GM19372 (cell line): Measurements from ENCODE around the gene C1orf210.

Experiments
- ATAC-seq: cut with Tn5 transposase; IDR thresholded peaks from one replicate; pipeline ENCODE4 v1.9.1; 2021; ENCODE audit warnings: mild to moderate bottlenecking, low read depth, moderate library complexity; ENCODE audit not compliant: unreplicated experiment

C1orf210 gene

GRCh38 chr1:43253876-43254275, 31.5 kb downstream of the C1orf210 start:
- ATAC-seq: no peak

GRCh38 chr1:43253173-43253572, 32.2 kb downstream of the C1orf210 start:
- no peak for ATAC-seq

GRCh38 chr1:43252225-43252624, 33.2 kb downstream of the C1orf210 start:
- ATAC-seq: no peak

GRCh38 chr1:43251024-43251423, 34.4 kb downstream of the C1orf210 start:
- ATAC-seq: no peak

GRCh38 chr1:43250351-43250761, 35.0 kb downstream of the C1orf210 start:
- no peak for ATAC-seq

DNA sequence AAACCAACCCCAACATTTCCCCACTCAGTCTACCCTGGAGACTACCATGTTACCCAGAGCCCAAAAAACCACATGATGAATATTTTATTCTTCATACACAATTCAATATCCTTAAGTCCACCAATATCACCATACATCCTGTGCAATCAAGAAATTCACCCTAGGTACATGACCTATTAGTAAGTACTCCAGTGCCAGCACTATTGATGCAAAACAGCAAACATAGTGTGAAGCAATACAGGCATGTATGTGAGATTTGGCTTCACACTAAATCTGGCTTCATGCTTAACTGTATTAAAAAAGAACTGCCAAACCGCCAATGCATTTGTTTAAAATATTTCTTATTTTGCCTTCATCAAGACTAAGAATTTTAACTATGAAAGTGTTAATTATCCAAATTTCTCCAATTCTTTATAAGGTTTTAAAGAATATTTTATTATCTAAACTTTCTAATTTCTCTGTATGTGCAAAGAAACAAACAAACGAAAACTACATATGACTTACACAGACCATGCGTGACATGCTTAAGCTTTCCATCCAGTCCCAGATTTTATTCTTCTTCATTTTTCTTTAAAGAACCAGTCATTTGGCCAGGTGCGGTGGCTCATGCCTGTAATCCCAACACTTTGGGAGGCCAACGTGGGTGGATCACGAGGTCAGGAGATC, 38.0 kb downstream of the C1orf210 start:
- no peak for ATAC-seq

DNA sequence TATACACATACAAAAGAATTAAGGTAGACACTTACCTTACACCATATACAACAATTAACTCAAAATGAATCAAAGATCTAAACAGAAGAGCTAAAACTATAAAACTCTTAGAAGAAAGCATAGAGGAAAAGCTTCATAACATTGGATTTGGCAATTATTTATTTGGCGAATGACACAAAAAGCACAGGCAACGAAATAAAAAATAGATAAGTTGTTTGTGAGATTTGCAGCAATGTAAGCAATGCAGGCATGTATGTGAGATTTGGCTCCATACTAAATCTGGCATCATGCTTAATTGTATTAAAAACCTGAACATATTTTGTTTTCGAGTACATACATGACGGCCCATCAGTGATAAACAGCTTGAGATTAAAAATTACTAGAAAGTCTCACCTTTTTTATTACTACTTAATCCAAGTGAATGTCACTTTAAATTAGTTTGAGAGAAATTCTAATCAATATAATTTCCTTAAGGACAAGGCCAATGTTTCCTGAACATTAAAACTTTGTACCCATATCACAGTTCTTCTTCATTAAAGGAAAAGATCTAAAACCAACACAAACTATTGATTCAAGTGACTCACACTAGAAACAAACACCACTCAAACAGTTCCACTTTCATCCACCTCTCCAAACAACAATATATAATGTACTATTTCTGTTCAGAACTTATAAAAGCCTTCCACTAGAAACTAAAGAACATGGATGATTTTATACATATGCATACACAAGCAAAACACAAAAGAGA, 38.7 kb downstream of the C1orf210 start:
- ATAC-seq: no peak

- no peak for ATAC-seq
Observed at GRCh38 chr1:43243299-43243698, 42.1 kb downstream of the C1orf210 start.

GRCh38 chr1:43241413-43241836, 44.0 kb downstream of the C1orf210 start:
- no peak for ATAC-seq

DNA sequence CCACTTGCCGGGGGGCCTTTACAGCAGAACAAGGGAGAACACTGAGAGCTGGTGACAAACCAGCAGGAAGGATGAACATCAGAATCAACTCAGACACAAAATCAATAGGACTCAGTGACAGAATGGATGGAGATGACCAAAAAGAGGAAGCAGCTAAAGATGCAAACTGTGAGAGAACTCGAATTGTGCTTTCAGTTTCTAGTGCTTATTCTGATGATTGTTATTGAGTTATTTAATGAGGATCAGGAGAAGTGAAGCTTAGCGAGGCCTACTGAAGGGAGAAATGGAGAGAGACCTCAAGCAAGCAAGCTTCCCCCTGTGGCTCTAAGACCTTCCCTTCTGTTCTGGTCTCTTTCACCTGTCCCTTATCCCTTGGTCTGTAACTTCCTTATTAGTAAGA, 45.9 kb downstream of the C1orf210 start:
- ATAC-seq: peak; percentile 84

DNA sequence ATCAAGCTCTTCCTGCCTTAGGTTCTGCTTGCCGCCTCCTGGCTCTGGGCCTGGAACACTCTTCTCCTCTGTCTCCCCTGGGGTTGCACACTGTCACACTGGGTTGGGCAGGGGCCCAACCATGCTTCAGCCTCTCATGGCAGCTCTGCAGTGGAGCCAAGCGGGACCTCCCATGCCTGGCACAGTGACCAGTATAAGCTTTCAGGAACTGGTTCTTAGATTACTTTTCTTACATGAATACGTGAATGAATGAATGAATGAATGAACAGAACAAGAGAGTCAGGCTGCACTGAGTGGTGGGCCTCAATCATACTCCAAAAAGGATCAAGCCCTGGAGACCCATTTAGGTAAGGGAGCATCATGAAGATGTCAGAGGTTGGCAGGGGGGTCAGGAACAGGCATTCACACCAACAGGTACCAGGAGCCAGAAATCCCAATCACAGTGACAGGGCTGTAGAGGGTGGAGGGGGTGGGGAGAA, 46.4 kb downstream of the C1orf210 start:
- ATAC-seq: no peak

DNA sequence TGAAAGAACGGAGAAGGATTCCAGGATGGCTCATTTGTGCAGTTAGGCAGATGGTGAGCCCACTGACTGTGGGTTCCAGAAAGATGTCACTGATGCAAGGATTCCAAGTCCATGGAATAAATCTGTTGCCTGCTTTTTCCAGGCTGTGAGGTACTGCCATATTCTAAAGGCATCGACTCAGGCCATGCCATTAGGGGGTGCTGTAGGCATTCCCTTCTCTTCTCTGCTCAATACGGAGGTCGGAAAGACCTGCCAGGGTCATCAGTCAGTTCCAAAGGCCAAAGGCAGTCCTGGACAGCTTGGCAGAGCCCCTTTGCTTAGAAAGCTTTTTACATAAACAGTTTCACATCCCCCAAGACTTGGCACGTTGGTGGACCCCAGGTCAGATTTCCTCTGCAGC, 47.3 kb downstream of the C1orf210 start:
- ATAC-seq: no peak

- ATAC-seq: no peak
Observed at GRCh38 chr1:43237121-43237520, 48.3 kb downstream of the C1orf210 start.

- no peak for ATAC-seq
Observed at GRCh38 chr1:43235451-43236121, 49.8 kb downstream of the C1orf210 start.

DNA sequence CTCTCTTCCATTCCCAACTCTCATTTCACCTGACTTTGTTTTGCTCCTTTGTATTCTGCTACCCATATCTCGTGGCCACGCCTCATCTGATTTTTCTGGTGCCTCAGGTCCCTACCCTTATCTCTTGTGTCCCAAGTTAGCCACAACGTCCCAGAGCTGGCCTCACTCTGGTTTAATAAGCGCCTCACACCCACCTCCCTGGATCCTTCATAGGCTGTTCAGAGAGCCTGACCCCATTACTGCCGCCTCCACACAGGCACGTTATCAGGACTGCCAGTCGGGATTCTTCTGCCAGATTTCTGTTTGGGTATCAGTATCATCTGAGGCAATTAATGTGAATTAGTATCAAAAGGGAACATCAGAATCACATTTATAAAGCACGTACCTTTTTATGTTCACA, 50.3 kb downstream of the C1orf210 start:
- ATAC-seq: no peak

DNA sequence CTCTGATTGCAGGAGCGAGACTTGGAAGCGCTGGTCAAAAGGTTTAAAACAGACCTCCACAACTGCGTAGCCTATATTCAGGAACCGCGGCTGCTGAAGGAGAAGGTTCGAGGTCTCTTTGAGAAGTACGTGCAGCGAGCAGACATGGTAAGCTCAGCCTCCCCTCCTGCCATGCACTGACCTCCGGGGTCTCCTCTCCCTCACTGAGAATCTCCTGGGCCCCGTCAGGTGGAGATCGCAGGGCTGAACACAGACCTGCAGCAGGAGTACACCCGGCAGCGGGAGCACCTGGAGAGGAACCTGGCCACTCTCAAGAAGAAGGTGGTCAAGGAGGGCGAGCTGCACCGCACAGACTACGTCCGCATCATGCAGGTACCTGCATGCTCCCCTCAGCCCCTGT, 51.1 kb downstream of the C1orf210 start:
- no peak for ATAC-seq

GRCh38 chr1:43233631-43234030, 51.8 kb downstream of the C1orf210 start:
- ATAC-seq: no peak

DNA sequence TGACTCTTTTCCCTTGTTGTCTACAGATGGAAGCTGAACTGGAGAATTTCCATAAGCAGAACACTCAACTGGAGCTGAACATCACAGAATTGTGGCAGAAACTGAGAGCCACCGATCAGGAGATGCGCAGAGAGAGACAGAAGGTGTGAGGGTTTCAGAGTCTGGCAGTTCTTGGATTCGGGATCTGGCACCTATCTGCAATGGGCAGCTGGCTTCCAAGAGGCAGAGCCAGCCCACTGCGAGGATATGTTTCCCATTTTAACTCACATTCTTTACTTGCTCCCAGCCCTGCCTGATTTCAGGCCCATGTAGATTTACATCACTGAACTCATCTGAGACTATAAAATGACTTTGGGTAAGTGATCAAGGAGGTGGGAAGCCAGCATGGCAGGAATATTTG, 52.9 kb downstream of the C1orf210 start:
- no peak for ATAC-seq

GRCh38 chr1:43232074-43232473, 53.3 kb downstream of the C1orf210 start:
- ATAC-seq: no peak
